Hepatocyte (in vitro differentiated cells): ENCODE results near the gene PRKRIP1. TPM values are rescaled to one million over a fixed set of nuclear protein-coding genes. Genes with fewer than 3 reads are reported as not detected.

ENCODE experiments used
- DNase-seq: peaks from one replicate; pipeline ENCODE4 v3.0.0-alpha.2; 2016; ENCODE audit warnings: low spot score
- H2AFZ ChIP-seq: fragments of 200-600 bp; sonication (generic); 2 replicates; pipeline ENCODE4 v1.6.0; 2016; ENCODE audit warnings: antibody characterized with exemption, mild to moderate bottlenecking
- H3K27ac ChIP-seq: fragments of 200-600 bp; sonication (generic); 2 replicates; pipeline ENCODE4 v1.5.1; 2016; ENCODE audit warnings: mild to moderate bottlenecking
- H3K27me3 ChIP-seq: fragments of 200-600 bp; sonication (generic); 2 replicates; pipeline ENCODE4 v1.6.1; 2016
- H3K36me3 ChIP-seq: fragments of 200-600 bp; sonication (generic); replicated peaks from 2 replicates; pipeline ENCODE4 v1.5.1; 2016; ENCODE audit warnings: low read depth; ENCODE audit not compliant: insufficient read depth
- H3K4me1 ChIP-seq: fragments of 200-600 bp; sonication (generic); 2 replicates; pipeline ENCODE4 v1.5.1; 2016; ENCODE audit warnings: mild to moderate bottlenecking, moderate library complexity; ENCODE audit not compliant: insufficient read depth
- H3K4me2 ChIP-seq: fragments of 200-600 bp; sonication (generic); 2 replicates; pipeline ENCODE4 v1.6.0; 2016
- H3K4me3 ChIP-seq: fragments of 200-600 bp; sonication (generic); 2 replicates; pipeline ENCODE4 v1.5.1; 2016; ENCODE audit warnings: mild to moderate bottlenecking
- H3K79me2 ChIP-seq: fragments of 200-600 bp; sonication (generic); 2 replicates; pipeline ENCODE4 v1.6.0; 2017; ENCODE audit warnings: mild to moderate bottlenecking
- H3K9me2 ChIP-seq: fragments of 200-600 bp; sonication (generic); replicated peaks from 2 replicates; pipeline ENCODE4 v1.6.0; 2017; ENCODE audit warnings: mild to moderate bottlenecking; ENCODE audit not compliant: insufficient read depth
- H3K9me3 ChIP-seq: fragments of 200-600 bp; sonication (generic); 2 replicates; pipeline ENCODE4 v1.5.1; 2016; ENCODE audit warnings: low read depth, mild to moderate bottlenecking
- H4K20me1 ChIP-seq: fragments of 200-600 bp; sonication (generic); 2 replicates; pipeline ENCODE4 v1.6.0; 2016; ENCODE audit warnings: mild to moderate bottlenecking; ENCODE audit not compliant: insufficient read depth, poor library complexity, severe bottlenecking
- CTCF ChIP-seq: fragments of 200-600 bp; sonication (generic); IDR thresholded peaks from 2 replicates; pipeline ENCODE4 v1.5.1; 2016; ENCODE audit warnings: antibody characterized with exemption, mild to moderate bottlenecking; ENCODE audit not compliant: poor library complexity
- EZH2 ChIP-seq: fragments of 200-600 bp; sonication (generic); IDR thresholded peaks from 2 replicates; pipeline ENCODE4 v1.6.1; 2016; ENCODE audit warnings: antibody characterized with exemption, mild to moderate bottlenecking, borderline replicate concordance
- EZH2phosphoT487 ChIP-seq: fragments of 200-600 bp; sonication (generic); IDR thresholded peaks from one replicate; pipeline ENCODE4 v1.6.1; 2018; ENCODE audit warnings: antibody characterized with exemption, mild to moderate bottlenecking, low read depth, moderate library complexity; ENCODE audit not compliant: unreplicated experiment, severe bottlenecking
- WGBS: methylation state at CpG from one replicate; pipeline ENCODE4 v1.1.6; 2016; ENCODE audit warnings: low lambda C conversion rate; ENCODE audit errors: missing lambda C conversion rate; 5-methylcytosine and 5-hydroxymethylcytosine counted together
- polyA plus RNA-seq: library from polyadenylated mRNA; unstranded; fragments of >200 nt; fragmentation: Nextera tagmentation; extraction: Ambion mirVana; gene quantifications from 2 replicates; pipeline ENCODE4 v1.2.1, GENCODE V29; 2016
- total RNA-seq: library from RNA; depleted of rRNA; stranded (reverse); fragments of >200 nt; gene quantifications from 2 replicates; pipeline ENCODE4 v1.2.3, GENCODE V29; 2014

The PRKRIP1 gene
- total and polyA plus RNA-seq, 2 experiments from 2014 or later: 33.8 to 44.6 TPM

GRCh38 chr7:102427019-102427405 is 30.8 kb downstream of the PRKRIP1 start:
- H3K36me3 ChIP-seq: no peaks in the 10 kb centered on the region
- no peak for DNase-seq
- no peaks in the 10 kb centered on the region for H4K20me1 ChIP-seq
- WGBS: 98% methylated on average over 5 of the region's 5 CpGs
- no peaks in the 10 kb centered on the region for H3K27me3 ChIP-seq
- H3K79me2 ChIP-seq: no peaks in the 10 kb centered on the region
- no peak for TF ChIP-seq CTCF
- no peak for TF ChIP-seq EZH2phosphoT487
- no peak for TF ChIP-seq EZH2
- H3K4me2 ChIP-seq: no peak overlapping the region
- no peak overlapping the region for H3K4me3 ChIP-seq
- H3K4me1 ChIP-seq: no peaks in the 10 kb centered on the region
- H3K9me3 ChIP-seq: no peaks in the 10 kb centered on the region
- no peak overlapping the region for H2AFZ ChIP-seq
- no peak overlapping the region for H3K27ac ChIP-seq
- H3K9me2 ChIP-seq: no peaks in the 10 kb centered on the region

- H3K4me1 ChIP-seq: peaks cover 4% of the 10 kb centered on the region
These were observed 33.2 kb downstream of the PRKRIP1 start for GRCh38 chr7:102429141-102429899.

GRCh38 chr7:102431617-102432298 is 35.6 kb downstream of the PRKRIP1 start:
- peak; percentile 41 for DNase-seq
- no peaks in the 10 kb centered on the region for H3K36me3 ChIP-seq
- no peaks in the 10 kb centered on the region for H3K9me2 ChIP-seq
- no peak overlapping the region for H3K4me3 ChIP-seq
- H3K27ac ChIP-seq: peak overlapping the region; percentile 75
- H3K79me2 ChIP-seq: peaks cover 9% of the 10 kb centered on the region
- H3K4me2 ChIP-seq: peak overlapping the region; percentile 98
- H3K27me3 ChIP-seq: no peaks in the 10 kb centered on the region
- TF ChIP-seq EZH2 (no peak), EZH2phosphoT487 (no peak), CTCF (no peak)
- peaks cover 6% of the 10 kb centered on the region for H3K4me1 ChIP-seq
- H4K20me1 ChIP-seq: no peaks in the 10 kb centered on the region
- H2AFZ ChIP-seq: no peak overlapping the region
- no peaks in the 10 kb centered on the region for H3K9me3 ChIP-seq
- 32% methylated on average over 17 of the region's 17 CpGs for WGBS

More at GRCh38 chr7:102429141-102429899, 33.2 kb downstream of the PRKRIP1 start:
- Histone ChIP-seq H3K27ac (no peak overlapping the region), H3K9me2 (no peaks in the 10 kb centered on the region), H3K9me3 (no peaks in the 10 kb centered on the region), H3K4me3 (no peak overlapping the region), H4K20me1 (no peaks in the 10 kb centered on the region), H3K4me2 (no peak overlapping the region), H3K27me3 (no peaks in the 10 kb centered on the region), H3K79me2 (peaks cover 3% of the 10 kb centered on the region), H3K36me3 (no peaks in the 10 kb centered on the region), H2AFZ (no peak overlapping the region)
- DNase-seq: no peak
- TF ChIP-seq EZH2 (no peak), EZH2phosphoT487 (no peak), CTCF (no peak)
- 95% methylated on average over 10 of the region's 10 CpGs for WGBS
